Natural killer cell treated with Interleukin-12 subunit alpha and Interleukin-12 subunit beta and Interleukin-15 and Interleukin-18, amount 100 ng/mL, for 72 hours (primary cell): Measurements from ENCODE around the gene NUDT22. TPM values are rescaled to one million over a fixed set of nuclear protein-coding genes. Genes with fewer than 3 reads are reported as not detected.

ENCODE experiments used
- ATAC-seq, 2 donors: fragments of 150-1000 bp; cut with Tn5 transposase in 1 of 2; sonication (Bioruptor Pico), chemical (Tn5 transposase) in 1 of 2; 2 replicates each; pipeline ENCODE4 v1.10.0; 2021
- DNase-seq: peaks from one replicate; pipeline ENCODE4 v3.0.0; 2022; ENCODE audit warnings: low spot score
- H3K27ac Mint-ChIP-seq, 2 donors: 1 replicate in 1 of 2; 2 replicates in 1 of 2; pipeline ENCODE4 v1.8.0; 2022; ENCODE audit warnings: mixed read lengths in 2 of 2, mild to moderate bottlenecking in 1 of 2, moderate library complexity in 1 of 2
- H3K27me3 Mint-ChIP-seq, 2 donors: 1 replicate in 1 of 2; 2 replicates in 1 of 2; pipeline ENCODE4 v1.8.0; 2022; ENCODE audit warnings: mixed read lengths in 2 of 2
- H3K36me3 Mint-ChIP-seq: one replicate; pipeline ENCODE4 v1.8.0; 2022; ENCODE audit warnings: mixed read lengths
- H3K4me1 Mint-ChIP-seq, 2 donors: 1 replicate in 1 of 2; 2 replicates in 1 of 2; pipeline ENCODE4 v1.8.0; 2022; ENCODE audit warnings: low read depth in 2 of 2, mixed read lengths in 2 of 2, mild to moderate bottlenecking in 1 of 2
- H3K4me3 Mint-ChIP-seq: one replicate; pipeline ENCODE4 v1.8.0; 2022; ENCODE audit warnings: mixed read lengths
- H3K9me3 Mint-ChIP-seq: 2 replicates; pipeline ENCODE4 v1.8.0; 2022; ENCODE audit warnings: mixed read lengths
- total RNA-seq, 2 donors: library from RNA; stranded (reverse); gene quantifications; one replicate each; pipeline ENCODE4 v1.2.3, GENCODE V29; 2022

The NUDT22 gene
- total RNA-seq, 2 donors from 2014 or later = 83.6 to 120 TPM

DNA sequence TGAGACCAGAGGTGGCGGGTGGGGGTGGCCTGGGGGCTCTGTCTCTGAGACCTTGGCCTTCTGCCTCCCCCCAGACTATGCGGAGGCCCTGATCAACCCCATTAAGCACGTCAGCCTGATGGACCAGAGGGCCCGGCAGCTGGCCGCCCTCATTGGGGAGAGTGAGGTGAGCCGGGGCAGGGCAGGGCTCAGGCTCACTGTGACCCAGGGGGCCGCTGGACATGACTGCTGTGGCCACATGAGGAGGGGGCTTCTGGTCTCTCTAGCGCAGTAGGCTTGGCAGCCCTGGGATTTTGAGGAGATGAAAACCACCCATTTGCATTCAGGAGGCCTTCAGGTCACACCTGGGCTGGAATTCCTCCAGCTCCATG, 37.9 kb downstream of the NUDT22 start:
- ATAC-seq (no peak), DNase-seq (no peak)
- Mint-ChIP-seq H3K4me1 (peaks cover 25 to 28% of the 10 kb centered on the region in 2 donors), H3K36me3 (peaks cover 8% of the 10 kb centered on the region), H3K27me3 (no peaks in the 10 kb centered on the region), H3K9me3 (no peaks in the 10 kb centered on the region), H3K4me3 (no peak overlapping the region), H3K27ac (no peak overlapping the region)

DNA sequence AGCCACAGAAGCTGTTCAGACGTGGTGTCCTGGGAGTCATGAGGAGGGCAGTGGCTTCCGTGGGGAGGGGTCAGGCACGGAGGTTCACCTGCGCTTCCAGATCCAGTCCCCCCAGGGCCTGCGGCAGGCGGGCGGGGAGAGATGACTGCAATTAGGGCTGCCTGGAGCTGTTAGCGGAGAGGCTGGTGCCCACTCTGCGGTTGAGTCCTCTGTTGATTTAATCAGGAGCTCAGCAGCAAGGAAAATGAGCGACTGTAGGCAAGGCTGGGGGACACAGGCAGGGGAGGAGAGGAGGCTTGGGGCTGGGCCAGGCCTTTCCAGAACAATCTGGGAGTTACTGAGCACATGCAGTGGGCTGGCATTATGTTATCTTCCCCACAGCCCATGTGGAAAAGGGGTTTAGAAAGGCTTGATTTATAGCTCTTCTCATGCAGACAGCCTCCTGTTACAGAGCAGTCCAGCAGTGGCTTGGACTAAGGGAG, 38.3 kb downstream of the NUDT22 start:
- no peaks in the 10 kb centered on the region for H3K9me3 Mint-ChIP-seq
- no peak overlapping the region for H3K27ac Mint-ChIP-seq
- H3K27me3 Mint-ChIP-seq = no peaks in the 10 kb centered on the region
- ATAC-seq (no peak), DNase-seq (no peak)
- no peak overlapping the region for H3K4me3 Mint-ChIP-seq
- H3K36me3 Mint-ChIP-seq = peaks cover 6% of the 10 kb centered on the region
- peaks cover 27 to 29% of the 10 kb centered on the region in 2 donors for H3K4me1 Mint-ChIP-seq

DNA sequence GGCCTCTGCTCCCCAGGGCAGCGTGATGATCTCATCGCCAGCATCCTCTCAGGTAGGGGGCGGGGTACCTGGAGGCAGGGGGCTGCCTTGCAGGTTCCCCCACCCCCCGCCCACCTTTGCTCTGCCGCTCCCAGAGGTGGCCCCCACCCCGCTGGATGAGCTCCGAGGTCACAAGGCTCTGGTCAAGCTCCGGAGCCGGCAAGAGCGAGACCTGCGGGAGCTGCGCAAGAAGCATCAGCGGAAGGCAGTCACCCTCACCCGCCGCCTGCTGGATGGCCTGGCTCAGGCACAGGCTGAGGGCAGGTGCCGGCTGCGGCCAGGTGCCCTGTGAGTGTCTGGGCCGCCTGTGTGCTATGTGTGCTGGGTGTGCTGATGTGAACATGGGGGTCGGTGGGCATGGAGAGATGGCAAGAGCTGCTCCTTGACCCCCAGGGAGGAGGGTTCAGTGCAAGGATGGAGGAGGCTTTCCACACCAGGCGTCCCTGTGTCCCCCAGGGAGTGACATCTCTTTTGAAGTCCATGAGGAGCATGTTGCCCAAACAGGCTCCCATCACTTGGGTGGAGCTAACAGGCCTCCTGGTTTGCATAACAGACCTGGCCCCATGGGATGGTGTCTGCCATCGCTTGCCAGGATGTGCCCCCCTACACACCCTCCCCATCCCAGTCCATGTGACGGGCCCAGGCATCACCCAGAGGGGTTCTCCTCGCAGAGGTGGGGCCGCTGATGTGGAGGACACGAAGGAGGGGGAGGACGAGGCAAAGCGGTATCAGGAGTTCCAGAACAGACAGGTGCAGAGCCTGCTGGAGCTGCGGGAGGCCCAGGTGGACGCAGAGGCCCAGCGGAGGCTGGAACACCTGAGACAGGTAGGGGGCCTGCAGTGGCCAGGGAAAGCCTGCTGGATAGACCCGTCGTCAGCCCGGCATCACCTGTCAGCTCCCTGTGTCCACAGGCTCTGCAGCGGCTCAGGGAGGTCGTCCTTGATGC, 39.4 kb downstream of the NUDT22 start:
- Mint-ChIP-seq H3K9me3 (no peaks in the 10 kb centered on the region), H3K27ac (no peak overlapping the region), H3K27me3 (no peaks in the 10 kb centered on the region), H3K36me3 (no peaks in the 10 kb centered on the region), H3K4me3 (no peak overlapping the region), H3K4me1 (peaks cover 24% of the 10 kb centered on the region in 2 donors)
- DNase-seq (no peak), ATAC-seq (no peak)

DNA sequence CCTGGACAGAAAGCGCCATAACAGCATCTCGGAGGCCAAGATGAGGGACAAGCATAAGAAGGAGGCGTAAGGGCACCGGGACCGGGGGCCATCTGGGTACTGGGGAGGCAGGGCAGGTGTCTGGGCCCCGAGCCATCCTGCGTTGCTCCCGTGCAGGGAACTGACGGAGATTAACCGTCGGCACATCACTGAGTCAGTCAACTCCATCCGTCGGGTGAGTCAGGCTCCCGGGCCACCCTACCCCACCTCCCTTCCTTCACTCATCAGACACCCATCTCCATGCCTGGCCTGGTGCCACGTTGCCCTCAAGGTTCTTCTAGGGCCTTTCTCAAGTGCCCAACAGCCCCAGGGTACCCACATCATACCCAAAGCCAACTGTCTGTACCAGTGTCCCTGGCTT, 40.3 kb downstream of the NUDT22 start:
- no peaks in the 10 kb centered on the region for H3K36me3 Mint-ChIP-seq
- H3K4me3 Mint-ChIP-seq = no peak overlapping the region
- no peak for ATAC-seq
- no peak overlapping the region for H3K27ac Mint-ChIP-seq
- peaks cover 24% of the 10 kb centered on the region in 2 donors for H3K4me1 Mint-ChIP-seq
- H3K9me3 Mint-ChIP-seq = no peaks in the 10 kb centered on the region
- no peaks in the 10 kb centered on the region for H3K27me3 Mint-ChIP-seq
- DNase-seq = no peak

DNA sequence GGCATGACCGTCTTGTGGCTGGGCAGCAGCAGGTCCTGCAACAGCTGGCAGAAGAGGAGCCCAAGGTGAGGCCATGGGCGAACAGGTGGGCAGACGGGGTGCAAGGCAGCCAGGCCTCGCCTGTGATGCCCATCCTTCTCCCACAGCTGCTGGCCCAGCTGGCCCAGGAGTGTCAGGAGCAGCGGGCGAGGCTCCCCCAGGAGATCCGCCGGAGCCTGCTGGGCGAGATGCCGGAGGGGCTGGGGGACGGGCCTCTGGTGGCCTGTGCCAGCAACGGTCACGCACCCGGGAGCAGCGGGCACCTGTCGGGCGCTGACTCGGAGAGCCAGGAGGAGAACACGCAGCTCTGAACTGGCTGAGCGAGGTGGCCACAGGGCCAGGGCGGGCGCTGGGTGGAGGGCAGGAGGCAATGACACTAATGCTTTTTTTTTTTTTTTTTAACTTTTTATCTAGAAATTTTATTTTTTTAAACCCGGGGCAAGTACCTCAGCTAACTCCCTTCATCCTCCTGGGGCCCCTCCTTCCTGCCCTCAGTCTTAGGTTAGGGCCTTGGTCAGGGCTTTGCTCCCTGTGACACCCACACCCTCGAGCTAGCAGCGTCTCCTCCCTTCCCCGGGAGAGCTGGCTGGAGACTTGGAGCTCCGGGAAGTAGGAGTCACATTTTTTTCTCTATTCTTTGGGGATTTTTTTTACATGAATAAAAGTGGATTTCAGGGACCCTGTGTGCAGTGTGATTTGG, 41.3 kb downstream of the NUDT22 start:
- peak overlapping the region; percentile 100 for H3K4me3 Mint-ChIP-seq
- DNase-seq (no peak), ATAC-seq (no peak)
- peaks cover 28 to 30% of the 10 kb centered on the region in 2 donors for H3K4me1 Mint-ChIP-seq
- no peaks in the 10 kb centered on the region for H3K9me3 Mint-ChIP-seq
- H3K27ac Mint-ChIP-seq = peak overlapping the region; percentile 99
- H3K27me3 Mint-ChIP-seq = no peaks in the 10 kb centered on the region
- no peaks in the 10 kb centered on the region for H3K36me3 Mint-ChIP-seq

DNA sequence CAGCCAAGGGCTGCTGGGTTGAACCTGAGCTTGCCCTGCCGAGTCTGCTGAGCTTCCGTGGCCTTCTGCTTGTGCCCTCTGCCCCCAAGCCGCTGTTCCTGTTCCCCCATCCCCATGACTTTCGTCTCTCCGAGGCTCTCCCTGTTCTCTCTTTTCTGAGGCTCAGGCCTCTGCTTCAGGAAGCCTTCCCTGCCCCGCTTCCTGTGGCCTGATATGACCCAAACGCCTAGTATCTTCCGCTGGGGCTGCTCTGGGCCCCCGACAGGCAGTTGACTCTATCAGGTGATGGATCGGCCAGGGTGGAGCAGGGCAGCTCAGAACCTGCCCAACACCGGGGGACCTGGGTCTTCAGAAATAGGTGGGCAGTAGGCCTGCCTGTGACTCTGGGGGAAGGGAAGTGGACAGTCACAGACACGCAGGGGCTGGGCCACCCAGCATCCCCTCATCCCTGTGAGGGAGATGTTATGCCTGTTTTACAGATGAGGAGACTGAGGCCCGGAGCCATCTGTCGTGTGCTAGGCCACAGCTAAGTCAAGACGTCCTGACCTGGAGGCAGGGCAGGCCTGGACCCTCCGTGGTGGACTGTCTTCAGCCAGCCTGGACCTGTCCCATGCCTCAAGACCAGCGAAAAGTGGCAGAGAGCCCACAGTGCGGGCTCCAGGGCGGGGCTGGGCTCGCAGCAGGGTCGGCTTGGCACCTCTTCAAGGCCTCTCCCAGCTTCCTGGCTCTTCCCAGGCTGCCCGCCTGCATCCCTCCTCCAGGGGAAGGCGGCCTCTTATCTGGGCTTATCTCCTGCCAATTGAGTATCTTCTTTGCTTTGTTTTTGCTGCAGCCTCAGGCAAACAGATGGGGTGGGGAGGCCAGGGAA, 42.2 kb downstream of the NUDT22 start:
- H3K4me1 Mint-ChIP-seq = peaks cover 26 to 30% of the 10 kb centered on the region in 2 donors
- no peak for ATAC-seq
- H3K9me3 Mint-ChIP-seq = no peaks in the 10 kb centered on the region
- DNase-seq = no peak
- no peaks in the 10 kb centered on the region for H3K36me3 Mint-ChIP-seq
- H3K27me3 Mint-ChIP-seq = no peaks in the 10 kb centered on the region
- H3K4me3 Mint-ChIP-seq = peak overlapping the region; percentile 100
- H3K27ac Mint-ChIP-seq = peak overlapping the region; percentile 99

DNA sequence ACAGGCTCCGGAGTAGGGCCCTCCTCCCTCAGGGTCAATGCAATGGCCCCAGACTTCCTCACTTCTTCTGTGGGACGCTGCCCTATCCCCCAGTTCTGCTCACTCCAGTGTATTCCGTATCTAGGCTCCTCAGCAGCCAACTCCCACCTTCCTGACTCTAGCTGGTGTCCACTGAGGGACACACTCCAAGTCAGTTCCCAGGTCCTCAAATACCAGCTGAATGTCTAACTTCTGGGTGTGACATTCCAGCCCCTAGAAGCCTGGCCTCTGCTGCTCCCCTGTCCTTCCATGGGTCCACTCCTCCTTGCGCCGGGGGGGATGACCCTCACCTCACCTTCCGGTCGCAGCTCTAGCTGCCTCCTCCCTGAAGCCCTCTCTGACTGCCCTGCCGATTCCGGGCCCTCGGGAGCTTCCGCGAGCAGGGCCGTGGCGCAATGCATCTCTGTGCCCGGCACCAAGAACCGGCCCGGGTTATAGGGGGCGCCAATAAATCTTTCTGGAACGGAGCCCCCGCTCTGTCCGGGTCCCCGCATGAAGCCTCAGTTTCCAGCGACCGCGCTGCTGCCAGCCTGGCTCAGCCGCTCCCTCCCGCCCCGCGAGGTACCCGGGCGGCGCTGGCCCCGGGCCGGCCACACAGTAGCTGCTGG, 42.9 kb downstream of the NUDT22 start:
- peak; percentile 87 for DNase-seq
- H3K4me3 Mint-ChIP-seq = peak overlapping the region; percentile 100
- H3K27ac Mint-ChIP-seq = peak overlapping the region; percentile 99
- no peaks in the 10 kb centered on the region for H3K9me3 Mint-ChIP-seq
- no peaks in the 10 kb centered on the region for H3K36me3 Mint-ChIP-seq
- peak; percentile 52 to 54 for ATAC-seq
- peaks cover 26 to 30% of the 10 kb centered on the region in 2 donors for H3K4me1 Mint-ChIP-seq
- no peaks in the 10 kb centered on the region for H3K27me3 Mint-ChIP-seq

DNA sequence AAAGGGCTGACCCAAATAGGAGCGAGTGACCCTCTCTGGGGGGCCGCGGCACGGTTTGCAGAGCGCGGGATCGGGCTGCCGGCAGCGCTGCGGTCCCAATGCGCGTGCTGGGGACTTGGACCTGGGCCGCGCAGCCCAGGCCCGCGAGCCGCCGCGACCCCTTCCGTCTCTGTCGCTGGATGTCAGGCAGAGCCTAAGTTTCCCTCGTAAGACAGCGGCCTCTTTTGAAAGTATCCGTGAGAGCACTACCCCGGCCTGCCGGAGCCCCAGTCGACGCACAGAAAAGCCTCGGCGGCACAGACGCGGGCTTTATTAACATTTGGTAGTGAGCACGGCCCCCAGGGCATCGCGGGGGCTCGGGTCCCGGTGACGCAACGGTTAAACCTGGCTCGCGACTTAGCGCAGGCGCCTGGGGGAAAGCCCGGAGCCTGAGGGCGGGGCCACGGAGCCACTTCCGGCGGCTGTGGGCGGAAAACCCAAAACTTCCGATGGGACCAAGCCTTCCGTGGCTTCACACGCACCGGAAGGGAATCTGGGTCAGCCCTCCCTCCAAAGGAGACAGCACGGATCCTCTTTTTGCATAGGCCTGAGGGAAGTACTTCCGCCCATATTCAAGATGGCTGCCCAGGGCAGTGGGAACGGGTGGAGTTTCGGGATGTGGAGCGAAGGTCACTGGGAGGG, 43.6 kb downstream of the NUDT22 start:
- peak overlapping the region; percentile 100 for H3K4me3 Mint-ChIP-seq

DNA sequence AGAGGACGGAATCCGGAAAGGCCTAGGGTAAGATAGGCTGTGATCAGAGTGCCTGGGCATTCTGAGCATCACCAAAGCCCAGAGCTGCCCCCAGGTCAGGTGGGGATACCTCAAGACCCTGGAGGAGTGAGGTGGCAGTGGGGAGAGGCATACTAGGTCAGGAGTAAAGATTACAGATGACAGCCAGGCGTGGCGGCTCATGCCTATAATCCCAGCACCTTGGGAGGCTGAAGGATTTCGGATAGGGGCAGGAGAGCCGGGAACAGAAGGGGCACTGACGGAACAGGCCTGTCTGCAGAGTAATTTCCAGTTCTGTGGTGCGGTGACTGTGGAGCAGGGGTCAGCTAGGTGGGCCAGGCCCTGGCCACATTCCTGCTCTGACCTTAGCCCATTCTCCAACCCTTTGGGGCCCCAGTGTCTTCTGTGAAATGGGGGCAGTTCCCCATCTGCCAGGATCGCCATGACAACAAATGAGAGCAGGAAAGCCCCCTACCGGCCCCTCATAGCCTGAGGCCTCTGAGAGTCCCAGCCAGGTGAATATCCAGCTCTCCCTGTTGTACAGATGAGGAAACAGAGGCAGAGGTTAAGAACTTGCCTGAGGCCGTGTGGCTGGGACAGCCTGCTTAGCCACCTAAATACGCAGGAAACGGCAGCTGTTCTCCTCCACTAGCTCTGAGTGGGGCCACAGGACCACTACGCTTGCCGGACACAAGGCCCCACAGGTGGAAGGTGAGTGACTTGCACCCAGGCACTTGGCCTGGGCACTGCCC, 49.1 kb downstream of the NUDT22 start:
- H3K4me3 Mint-ChIP-seq = no peak overlapping the region
- H3K4me1 Mint-ChIP-seq = peaks cover 6 to 7% of the 10 kb centered on the region in 2 donors
- DNase-seq = no peak
- no peaks in the 10 kb centered on the region for H3K9me3 Mint-ChIP-seq
- no peak overlapping the region for H3K27ac Mint-ChIP-seq
- ATAC-seq = no peak
- no peaks in the 10 kb centered on the region for H3K27me3 Mint-ChIP-seq
- no peaks in the 10 kb centered on the region for H3K36me3 Mint-ChIP-seq

More for the DNA sequence above, 43.6 kb downstream of the NUDT22 start:
- ATAC-seq (peak; percentile 87 to 92), DNase-seq (peak; percentile 98)
- Mint-ChIP-seq H3K9me3 (no peaks in the 10 kb centered on the region), H3K27ac (peak overlapping the region; percentile 99), H3K36me3 (no peaks in the 10 kb centered on the region), H3K27me3 (no peaks in the 10 kb centered on the region), H3K4me1 (peaks cover 26 to 30% of the 10 kb centered on the region in 2 donors)

DNA sequence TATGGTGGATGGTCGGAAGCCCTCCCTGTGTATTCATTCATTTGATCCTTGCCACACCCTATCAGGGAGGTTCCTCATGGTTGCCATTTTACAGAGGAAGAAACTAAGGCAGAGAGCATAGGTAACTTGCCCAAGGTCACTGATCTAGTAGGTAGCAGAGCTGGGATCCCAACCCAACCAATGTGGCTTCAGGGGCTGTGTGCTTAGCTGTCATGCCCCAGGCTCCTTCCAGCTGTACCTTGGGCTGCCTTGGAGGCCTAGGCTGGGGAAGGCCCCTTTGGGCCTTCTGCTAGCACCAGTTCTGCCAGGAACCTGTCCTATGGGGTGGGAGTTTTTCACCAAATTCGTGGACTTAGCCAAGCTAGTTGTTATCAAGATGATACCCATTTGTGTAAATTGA, 49.8 kb downstream of the NUDT22 start:
- Mint-ChIP-seq H3K27ac (no peak overlapping the region), H3K36me3 (no peaks in the 10 kb centered on the region), H3K27me3 (no peaks in the 10 kb centered on the region), H3K4me1 (peaks cover 4 to 5% of the 10 kb centered on the region in 2 donors), H3K4me3 (no peak overlapping the region), H3K9me3 (no peaks in the 10 kb centered on the region)
- DNase-seq = no peak
- ATAC-seq = no peak

DNA sequence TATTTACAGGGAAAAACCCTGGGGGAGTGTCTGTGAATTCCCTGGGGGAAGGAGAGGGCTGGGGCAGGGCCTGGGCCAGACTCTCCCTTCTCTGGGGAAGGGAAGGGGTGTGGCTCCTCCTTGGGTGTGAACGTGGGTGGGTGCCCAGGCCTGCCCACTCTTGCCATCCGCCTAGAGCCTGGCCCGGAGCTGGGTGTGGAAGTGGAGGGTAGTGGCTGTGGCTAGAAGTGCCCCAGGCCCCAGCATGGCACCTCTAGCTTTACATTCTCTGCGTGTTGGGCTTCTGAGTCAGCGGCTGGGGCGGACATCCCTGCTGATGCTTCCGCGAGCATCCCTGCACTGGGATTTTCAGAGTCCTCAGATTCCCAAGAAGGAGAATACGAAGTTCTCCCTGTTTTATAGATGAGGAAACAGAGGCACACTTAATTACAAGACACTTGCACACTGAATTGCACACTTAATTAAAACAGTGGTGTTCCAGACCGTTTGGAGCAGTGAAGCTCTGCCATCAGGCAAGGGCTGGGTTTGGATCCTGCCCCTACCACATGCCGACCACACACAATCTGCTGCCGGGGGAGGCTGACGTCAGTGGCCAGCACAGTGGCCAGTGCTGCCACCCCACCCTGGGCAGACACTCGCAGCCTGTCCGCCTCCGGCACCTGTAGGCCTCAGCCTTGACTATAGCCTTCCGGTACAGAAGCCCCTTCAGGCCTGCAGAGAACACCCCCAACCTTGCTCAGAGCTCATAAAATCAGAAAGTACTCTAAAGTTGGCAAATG, 50.8 kb downstream of the NUDT22 start:
- Mint-ChIP-seq H3K36me3 (no peaks in the 10 kb centered on the region), H3K27ac (no peak overlapping the region), H3K4me1 (peaks cover 3 to 9% of the 10 kb centered on the region in 2 donors), H3K4me3 (no peak overlapping the region), H3K9me3 (no peaks in the 10 kb centered on the region), H3K27me3 (no peaks in the 10 kb centered on the region)
- no peak for DNase-seq
- ATAC-seq = no peak
